SIG-M5 treated with dmso at 0.1 percent for 504 hours (cell line): ENCODE results near the gene EFNA3.

ENCODE experiments used
- DNase-seq: peaks from one replicate; lab custom pipeline; 2025; ENCODE audit not compliant: unreplicated experiment; lab: John Stamatoyannopoulos, UW

Gene EFNA3

DNA sequence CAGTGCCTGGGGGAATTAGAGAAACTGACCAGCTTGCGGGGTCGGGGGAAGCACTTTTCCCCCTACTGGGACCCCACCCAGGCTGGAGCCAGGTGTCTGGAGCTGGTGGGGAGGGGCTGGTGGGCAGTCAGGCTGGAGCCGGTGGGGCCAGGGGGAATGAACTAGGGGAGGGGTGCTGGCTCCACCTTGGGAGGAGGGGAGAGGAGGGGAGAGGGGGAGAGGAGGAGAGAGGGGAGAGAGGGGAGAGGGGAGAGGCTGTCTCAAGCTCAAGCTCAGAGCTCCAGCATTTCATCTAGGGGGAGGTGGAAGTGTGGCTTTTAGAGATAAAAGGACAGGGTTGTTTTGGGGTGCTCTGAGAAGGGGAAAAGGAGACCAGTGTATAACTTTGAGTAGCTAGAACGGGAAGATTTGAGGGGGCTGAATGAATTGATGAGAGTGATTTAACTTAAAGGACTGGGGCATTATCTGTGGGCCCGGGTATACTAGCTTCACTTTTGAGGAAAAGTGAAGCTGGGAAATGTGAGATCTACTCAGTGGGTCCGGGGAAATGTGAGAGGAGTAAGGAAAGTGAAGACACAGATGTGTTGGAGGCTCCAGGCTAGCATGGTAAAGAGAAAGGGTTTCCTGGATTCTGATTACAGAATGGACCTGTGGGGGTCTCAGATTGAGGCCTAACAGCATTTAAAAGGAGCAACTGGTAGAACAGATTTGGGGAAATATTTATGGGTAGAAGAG, 51.8 kb downstream of the EFNA3 start:
- DNase-seq = no peak

DNA sequence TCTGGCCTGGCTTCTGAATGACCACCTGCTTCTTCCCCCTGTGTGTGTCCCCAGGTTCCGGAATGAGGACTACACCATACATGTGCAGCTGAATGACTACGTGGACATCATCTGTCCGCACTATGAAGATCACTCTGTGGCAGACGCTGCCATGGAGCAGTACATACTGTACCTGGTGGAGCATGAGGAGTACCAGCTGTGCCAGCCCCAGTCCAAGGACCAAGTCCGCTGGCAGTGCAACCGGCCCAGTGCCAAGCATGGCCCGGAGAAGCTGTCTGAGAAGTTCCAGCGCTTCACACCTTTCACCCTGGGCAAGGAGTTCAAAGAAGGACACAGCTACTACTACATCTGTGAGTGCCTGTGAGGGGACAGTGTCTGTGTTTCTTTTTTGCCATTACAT, 52.6 kb downstream of the EFNA3 start:
- no peak for DNase-seq

- DNase-seq = no peak
These were observed 53.2 kb downstream of the EFNA3 start for GRCh38 chr1:155131856-155132255.

GRCh38 chr1:155133799-155134281, 55.2 kb downstream of the EFNA3 start:
- DNase-seq = no peak

- no peak for DNase-seq
These were observed 55.7 kb downstream of the EFNA3 start for GRCh38 chr1:155134322-155134721.

- DNase-seq = peak; percentile 82
These were observed 56.3 kb downstream of the EFNA3 start for GRCh38 chr1:155134880-155135414.

- DNase-seq = peak; percentile 90
These were observed 56.9 kb downstream of the EFNA3 start, which contains the start of gene SLC50A1 for GRCh38 chr1:155135415-155136028. Gene SLC50A1 (plus strand): TSS chr1:155135852. CDS start chr1:155135912, 60 bp downstream.

- no peak for DNase-seq
These were observed 58.1 kb downstream of the EFNA3 start for GRCh38 chr1:155136748-155137147.
